SK-N-SH (cell line): ENCODE results near the gene ASGR1. TPM values are rescaled to one million over a fixed set of nuclear protein-coding genes. Genes with fewer than 3 reads are reported as not detected.

Source experiments
- CTCF ChIA-PET: fragments of 300-600, 350-600 bp; formaldehyde crosslinking; extraction: SDS; loops from one replicate; lab custom pipeline; 2021; lab: Yijun Ruan, JAX
- POLR2A ChIA-PET: fragments of 350-600 bp; sonication (Branson Sonifier 250); formaldehyde crosslinking; extraction: SDS; loops from one replicate; lab custom pipeline; 2020; ENCODE audit warnings: antibody characterized with exemption, inconsistent platforms; lab: Yijun Ruan, JAX
- DNase-seq: peaks from one replicate; pipeline ENCODE4 v3.0.0; 2012
- H2AFZ ChIP-seq: fragments of 200-600 bp; sonication (generic); 2 replicates; pipeline ENCODE4 v1.8.1; 2016; ENCODE audit warnings: antibody characterized with exemption, mild to moderate bottlenecking, low read depth
- H3F3A ChIP-seq: fragments of 200-600 bp; sonication (generic); replicated peaks from 2 replicates; pipeline ENCODE3; 2016; ENCODE audit warnings: antibody characterized with exemption, mild to moderate bottlenecking; ENCODE audit not compliant: insufficient read depth
- H3K27ac ChIP-seq, 2 experiments: fragments of 200-500 bp in 1 of 2; fragments of 200-600 bp in 1 of 2; sonication (Bioruptor generic) in 1 of 2; sonication (generic), shearing (Covaris generic) in 1 of 2; 2 replicates each; pipeline versions ENCODE4 v1.5.1 to v1.6.1; 2014 to 2016; ENCODE audit warnings: low read depth in 2 of 2, inconsistent platforms in 1 of 2, low read length in 1 of 2, mild to moderate bottlenecking in 1 of 2, mixed read lengths in 1 of 2
- H3K27me3 ChIP-seq: fragments of 200-600 bp; sonication (generic), shearing (Covaris generic); 2 replicates; pipeline ENCODE4 v1.6.1; 2016; ENCODE audit warnings: mixed run types; ENCODE audit not compliant: insufficient read depth
- H3K36me3 ChIP-seq, 2 experiments: fragments of 200-500 bp in 1 of 2; fragments of 200-600 bp in 1 of 2; sonication (Bioruptor generic) in 1 of 2; sonication (generic) in 1 of 2; replicated peaks in 1 of 2; 2 replicates each; pipeline versions ENCODE3 to v1.5.1; 2014 to 2016; ENCODE audit warnings: low read length in 1 of 2, mild to moderate bottlenecking in 1 of 2; ENCODE audit not compliant: insufficient read depth in 2 of 2, control insufficient read depth in 1 of 2
- H3K4me1 ChIP-seq, 2 experiments: fragments of 200-500 bp in 1 of 2; fragments of 200-600 bp in 1 of 2; sonication (Bioruptor generic) in 1 of 2; sonication (generic), shearing (Covaris generic) in 1 of 2; 2 replicates each; pipeline versions ENCODE4 v1.5.1 to v1.6.1; 2014 to 2016; ENCODE audit warnings: low read depth in 1 of 2, low read length in 1 of 2, mixed run types in 1 of 2; ENCODE audit not compliant: insufficient read depth in 2 of 2, control insufficient read depth in 1 of 2
- H3K4me2 ChIP-seq: fragments of 200-600 bp; sonication (generic), shearing (Covaris generic); 2 replicates; pipeline ENCODE4 v1.6.1; 2017; ENCODE audit warnings: mixed run types
- H3K4me3 ChIP-seq, 2 experiments: fragments of 200-500 bp in 1 of 2; fragments of 200-600 bp in 1 of 2; sonication (Bioruptor generic) in 1 of 2; sonication (generic), shearing (Covaris generic) in 1 of 2; 2 replicates each; pipeline versions ENCODE4 v1.5.1 to v1.8.1; 2014 to 2016; ENCODE audit warnings: low read depth in 2 of 2, inconsistent platforms in 1 of 2, low read length in 1 of 2, mild to moderate bottlenecking in 1 of 2, mixed read lengths in 1 of 2, moderate library complexity in 1 of 2
- H3K79me2 ChIP-seq: fragments of 200-600 bp; sonication (generic); 2 replicates; pipeline ENCODE4 v1.8.1; 2017; ENCODE audit warnings: mild to moderate bottlenecking; ENCODE audit not compliant: insufficient read depth
- H3K9ac ChIP-seq: fragments of 200-600 bp; sonication (generic); 2 replicates; pipeline ENCODE4 v1.6.1; 2017; ENCODE audit warnings: mixed run types
- H3K9me2 ChIP-seq: fragments of 200-600 bp; sonication (generic); 2 replicates; pipeline ENCODE4 v1.6.1; 2017; ENCODE audit warnings: mixed run types
- H3K9me3 ChIP-seq: fragments of 200-600 bp; sonication (generic); 2 replicates; pipeline ENCODE4 v1.6.1; 2017; ENCODE audit warnings: mixed run types, mild to moderate bottlenecking, moderate library complexity
- H4K20me1 ChIP-seq: fragments of 200-600 bp; sonication (generic); 2 replicates; pipeline ENCODE4 v1.6.1; 2017; ENCODE audit warnings: mild to moderate bottlenecking, mixed run types; ENCODE audit not compliant: insufficient read depth
- CHD2 ChIP-seq: fragments of 150-350 bp; IDR thresholded peaks from 2 replicates; pipeline ENCODE4 v1.6.1; 2018; ENCODE audit warnings: low read length; ENCODE audit not compliant: partially characterized antibody
- CTCF ChIP-seq: fragments of 200-600 bp; sonication (generic); IDR thresholded peaks from 2 replicates; pipeline ENCODE4 v1.6.1; 2017; ENCODE audit warnings: antibody characterized with exemption, mild to moderate bottlenecking, moderate library complexity
- EZH2phosphoT487 ChIP-seq: fragments of 200-600 bp; sonication (generic); IDR thresholded peaks from 2 replicates; pipeline ENCODE4 v1.6.1; 2017; ENCODE audit warnings: low read depth, mixed run types, mild to moderate bottlenecking, antibody characterized with exemption, moderate library complexity, borderline replicate concordance
- FOSL2 ChIP-seq: IDR thresholded peaks from 2 replicates; pipeline ENCODE4 v1.4.0; 2012; ENCODE audit warnings: low read depth, mild to moderate bottlenecking, moderate library complexity, borderline replicate concordance
- FOXJ3 ChIP-seq: sonication (generic); formaldehyde crosslinking; IDR thresholded peaks from 2 replicates; pipeline ENCODE4 v1.5.1; 2020; ENCODE audit warnings: mild to moderate bottlenecking, missing genetic modification reagents
- JUND ChIP-seq: IDR thresholded peaks from 2 replicates; pipeline ENCODE4 v1.4.0; 2012
- RAD21 ChIP-seq: IDR thresholded peaks from 2 replicates; pipeline ENCODE4 v1.6.1; 2012; ENCODE audit warnings: mild to moderate bottlenecking, low read length
- RCOR1 ChIP-seq: fragments of 150-350 bp; IDR thresholded peaks from 2 replicates; pipeline ENCODE4 v1.6.1; 2017; ENCODE audit warnings: antibody characterized with exemption, low read length
- REST ChIP-seq: IDR thresholded peaks from 2 replicates; pipeline ENCODE4 v1.6.1; 2012; ENCODE audit warnings: mild to moderate bottlenecking, low read depth, low read length, moderate library complexity
- RXRA ChIP-seq: IDR thresholded peaks from 2 replicates; pipeline ENCODE4 v1.4.0; 2012; ENCODE audit warnings: low read depth, mild to moderate bottlenecking, borderline replicate concordance
- SMC3 ChIP-seq: IDR thresholded peaks from 2 replicates; pipeline ENCODE4 v1.6.1; 2012; ENCODE audit warnings: low read depth, low read length, improper control_type of control experiment
- YY1 ChIP-seq: IDR thresholded peaks from 2 replicates; pipeline ENCODE4 v1.4.0; 2012; ENCODE audit warnings: low read depth, mild to moderate bottlenecking
- WGBS: methylation state at CpG from one replicate; pipeline ENCODE4 v1.1.6; 2017; ENCODE audit warnings: low lambda C conversion rate; 5-methylcytosine and 5-hydroxymethylcytosine counted together
- polyA plus RNA-seq, 3 experiments: library from polyadenylated mRNA; depleted of rRNA; stranded (reverse); fragments of >200 nt; gene quantifications; 2 replicates each; pipeline ENCODE4 v1.2.3, GENCODE V29; 2012

The ASGR1 gene
- polyA plus RNA-seq, 1 of the 3 experiments (the other 2 are of a cell fraction) = 2.1 TPM

GRCh38 chr17:7136266-7136877, 42.8 kb downstream of the ASGR1 start:
- Histone ChIP-seq H2AFZ (no peak overlapping the region), H3K4me3 (peak overlapping the region in 1 of 2 experiments; percentile 36; a peak in 1 of 4 replicates), H3K9ac (no peak overlapping the region), H3K79me2 (no peaks in the 10 kb centered on the region), H3K9me2 (no peaks in the 10 kb centered on the region), H3F3A (no peaks in the 10 kb centered on the region), H3K4me2 (no peak overlapping the region; the same call in 1 of the 2 replicates), H3K27ac (no peak overlapping the region), H3K36me3 (no peaks in the 10 kb centered on the region), H3K9me3 (no peaks in the 10 kb centered on the region), H4K20me1 (no peaks in the 10 kb centered on the region), H3K27me3 (peaks cover 88% of the 10 kb centered on the region), H3K4me1 (no peaks in the 10 kb centered on the region)
- peak; percentile 70 for DNase-seq
- 2% methylated on average over 9 of the region's 9 CpGs for WGBS
- TF ChIP-seq REST = no peak
- TF ChIP-seq RXRA = no peak
- TF ChIP-seq RCOR1 = no peak
- peak; percentile 86 for TF ChIP-seq RAD21
- no peak for TF ChIP-seq EZH2phosphoT487
- no peak for TF ChIP-seq YY1
- peak; percentile 99 for TF ChIP-seq CTCF
- TF ChIP-seq SMC3 = peak; percentile 83
- no peak for TF ChIP-seq JUND
- TF ChIP-seq CHD2 = no peak
- ChIA-PET CTCF (interaction anchor here (0.6 to 17.9 kb wide), 29 partner anchors 8 to 1519 kb away, joined by 3 to 502 read pairs (median 4); partner anchors contain the start of genes ASGR1, ASGR2, SLC16A11 and SLC16A13), POLR2A (interaction anchor here (1.1 kb wide), 1 partner anchor 85 kb away, joined by 3 read pairs; no protein-coding TSS in a partner anchor)

GRCh38 chr17:7133916-7134315, 45.3 kb downstream of the ASGR1 start:
- Histone ChIP-seq H3K9me3 (no peaks in the 10 kb centered on the region), H3K4me3 (no peak overlapping the region), H3K27ac (no peak overlapping the region), H3K36me3 (no peaks in the 10 kb centered on the region), H3K27me3 (peaks cover 88% of the 10 kb centered on the region), H3K4me1 (no peaks in the 10 kb centered on the region), H3K79me2 (no peaks in the 10 kb centered on the region), H3K9ac (no peak overlapping the region), H2AFZ (no peak overlapping the region), H4K20me1 (no peaks in the 10 kb centered on the region), H3K4me2 (no peak overlapping the region), H3K9me2 (no peaks in the 10 kb centered on the region), H3F3A (no peaks in the 10 kb centered on the region)
- no peak for DNase-seq
- WGBS = 9% methylated on average over 12 of the region's 20 CpGs
- no peak for TF ChIP-seq FOSL2
- no peak for TF ChIP-seq EZH2phosphoT487
- no peak for TF ChIP-seq FOXJ3 (CRISPR knock-in tag)
- TF ChIP-seq YY1 = no peak
- POLR2A ChIA-PET = no interaction called here
- CTCF ChIA-PET = interaction anchor here (0.9 to 17.9 kb wide), 11 partner anchors 9 to 96 kb away, joined by 3 to 502 read pairs (median 3); partner anchors contain the start of genes ASGR1 and SLC16A11
